Adrenal gland (tissue), 12 donors: ENCODE results near the gene FCHSD2. TPM values are rescaled to one million over a fixed set of nuclear protein-coding genes. Genes with fewer than 3 reads are reported as not detected.

Experiments
- DNase-seq, 7 donors: peaks; one replicate each; pipeline ENCODE4 v3.0.0-alpha.2; 2019 to 2020
- H3K27ac ChIP-seq, 5 donors: fragments of 200-600 bp; sonication (generic) in 4 of 5; 1 replicate in 3 of 5; 2 replicates in 2 of 5; pipeline versions ENCODE4 v1.5.1 to v1.8.0; 2016 to 2020; ENCODE audit warnings: mild to moderate bottlenecking in 1 of 5
- H3K27me3 ChIP-seq: fragments of 200-600 bp; 2 replicates; pipeline ENCODE4 v1.8.0; 2021
- H3K36me3 ChIP-seq, 2 donors: fragments of 200-600 bp; replicated peaks in 1 of 2; 1 replicate in 1 of 2; 2 replicates in 1 of 2; pipeline versions ENCODE4 v1.5.1 to v1.8.0; 2018 to 2022
- H3K4me1 ChIP-seq, 2 donors: fragments of 200-600 bp; replicated peaks in 1 of 2; 1 replicate in 1 of 2; 2 replicates in 1 of 2; pipeline versions ENCODE4 v1.5.1 to v1.8.0; 2018 to 2021
- H3K4me3 ChIP-seq, 4 donors: fragments of 200-600 bp; sonication (generic) in 3 of 4; one replicate each; pipeline ENCODE4 v1.5.1; 2016 to 2018
- H3K9me3 ChIP-seq, 3 donors: fragments of 200-600 bp; sonication (generic) in 1 of 3; replicated peaks in 1 of 3; 1 replicate in 2 of 3; 2 replicates in 1 of 3; pipeline versions ENCODE4 v1.5.1 to v1.8.0; 2016 to 2021
- CTCF ChIP-seq, 6 experiments: fragments of 450-650 bp in 4 of 6; fragments of 200-600 bp in 2 of 6; sonication (generic) in 1 of 6; IDR thresholded peaks; 1 replicate in 5 of 6; 2 replicates in 1 of 6; pipeline versions ENCODE4 v1.5.1 to v1.8.0; 2016 to 2021; ENCODE audit warnings: antibody characterized with exemption in 6 of 6, mild to moderate bottlenecking in 2 of 6, moderate library complexity in 1 of 6
- POLR2A ChIP-seq, 2 donors: fragments of 450-650 bp; IDR thresholded peaks; one replicate each; pipeline ENCODE4 v1.6.1; 2017; ENCODE audit warnings: antibody characterized with exemption in 2 of 2, mild to moderate bottlenecking in 2 of 2, moderate library complexity in 1 of 2
- WGBS, 4 donors: extraction: QIAGEN DNeasy Blood & Tissue Kit in 2 of 4; methylation state at CpG; one replicate each; pipeline versions ENCODE4 v1.1.5 to v1.1.7; 2013 to 2017; 5-methylcytosine and 5-hydroxymethylcytosine counted together
- intact Hi-C, 2 donors: fragments of 100-400 bp; cut with DNase I; formaldehyde crosslinking; loops; one replicate each; pipeline versions ENCODE4 v1.14.1 to v1.15.0; 2022 to 2023
- polyA plus RNA-seq, 3 donors: library from polyadenylated mRNA; stranded (reverse); fragments of 200-250 nt in 2 of 3; fragments of 350-450 nt in 1 of 3; fragmentation: Illumina TruSeq in 1 of 3; extraction: RNeasy Lipid Tissue Mini Kit (QIAGEN cat#74804) in 1 of 3; gene quantifications; one replicate each; pipeline ENCODE4 v1.2.3, GENCODE V29; 2013 to 2014
- total RNA-seq, 9 donors: library from RNA; depleted of rRNA in 4 of 9; stranded (reverse); fragments of >200 nt in 4 of 9; fragments of 120-200 nt in 1 of 9; fragmentation: NEBNext Ultra II Directional in 1 of 9; extraction: Animal tissue kit (Norgen Biotek cat#: 25700) in 1 of 9; gene quantifications; one replicate each; pipeline versions ENCODE4 v1.1.0 to v1.2.4, GENCODE V29; 2013 to 2023
- donor health status: healthy with polysubstance abuse.
- donor health status: Bipolar disorder and iron deficiency.
- donor health status: DM: yes; HTN: yes; CAD: no.
- donor health status: DM: no; HTN: no; CAD: no.
- donor health status: DM: no; HTN: no; CAD: no.
- donor health status: DM: yes; HTN: yes; CAD: no.

Gene FCHSD2
- total and polyA plus RNA-seq, 12 donors = 14.6 to 67.2 (median 32.7) TPM

- intact Hi-C loops = loop anchor here (10.0 kb wide), 2 partner anchors 93 to 217 kb away; partner anchors contain the start of gene FCHSD2 (in 1 of the 2)
- H3K36me3 ChIP-seq = no peaks in the 10 kb centered on the region
- DNase-seq = no peak
- H3K4me3 ChIP-seq = no peak overlapping the region
- peaks cover 0 to 12% of the 10 kb centered on the region in 2 donors for H3K4me1 ChIP-seq
- H3K9me3 ChIP-seq = no peaks in the 10 kb centered on the region
- no peaks in the 10 kb centered on the region for H3K27me3 ChIP-seq
- H3K27ac ChIP-seq = no peak overlapping the region
- TF ChIP-seq CTCF (IDR thresholded peaks at IDR 0.05) = no peak
- TF ChIP-seq POLR2A (IDR thresholded peaks at IDR 0.05) = no peak
Observed at GRCh38 chr11:72927380-72927779, 214.7 kb downstream of the FCHSD2 start.

- Histone ChIP-seq H3K4me1 (peaks cover 8 to 21% of the 10 kb centered on the region in 2 donors), H3K9me3 (no peaks in the 10 kb centered on the region), H3K27ac (no peak overlapping the region), H3K4me3 (no peak overlapping the region), H3K27me3 (no peaks in the 10 kb centered on the region), H3K36me3 (no peaks in the 10 kb centered on the region)
- intact Hi-C loops = loop anchor here (10.0 kb wide), 2 partner anchors 91 to 219 kb away; partner anchors contain the start of gene FCHSD2 (in 1 of the 2)
- TF ChIP-seq CTCF (IDR thresholded peaks at IDR 0.05) = no peak
- TF ChIP-seq POLR2A (IDR thresholded peaks at IDR 0.05) = no peak
- WGBS, 4 donors = 96 to 100% (median 100%) methylated on average over 1 of the region's 1 CpG; no CpG with 5 or more reads in 1 of the 4 donors
- no peak for DNase-seq
Observed at GRCh38 chr11:72926076-72926475, 216.0 kb downstream of the FCHSD2 start.

DNA sequence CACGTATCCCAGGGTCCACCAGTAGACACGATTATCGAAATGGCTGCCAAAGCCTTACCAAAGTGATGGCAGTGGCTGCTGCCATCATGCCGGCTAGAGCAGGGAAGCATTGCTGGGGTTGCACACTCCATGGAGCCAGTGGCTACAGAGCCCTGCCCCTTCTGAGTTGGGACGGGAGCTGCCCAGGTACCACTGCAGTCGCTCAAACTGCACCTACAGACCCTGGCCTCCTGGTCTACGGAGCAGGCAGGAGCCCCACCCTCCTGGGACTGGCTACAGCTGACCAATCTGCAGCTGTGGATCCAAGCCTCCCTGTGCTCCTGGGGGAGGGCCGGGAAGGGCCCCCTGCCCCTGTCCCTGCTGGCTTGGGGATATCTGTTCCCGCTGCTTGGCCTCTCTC, 216.5 kb downstream of the FCHSD2 start:
- no peak for DNase-seq
- 91 to 99% (median 96%) methylated on average over 5 to 9 of the region's 9 CpGs for WGBS, 4 donors
- Histone ChIP-seq H3K4me1 (peaks cover 10 to 25% of the 10 kb centered on the region in 2 donors), H3K27me3 (no peaks in the 10 kb centered on the region), H3K9me3 (no peaks in the 10 kb centered on the region), H3K4me3 (no peak overlapping the region), H3K36me3 (no peaks in the 10 kb centered on the region), H3K27ac (no peak overlapping the region)
- intact Hi-C loops = loop anchor here (10.0 kb wide), 2 partner anchors 91 to 219 kb away; partner anchors contain the start of gene FCHSD2 (in 1 of the 2)
- TF ChIP-seq POLR2A (IDR thresholded peaks at IDR 0.05) (no peak), CTCF (IDR thresholded peaks at IDR 0.05) (no peak)

GRCh38 chr11:72924568-72925190, 217.4 kb downstream of the FCHSD2 start:
- intact Hi-C loops = loop anchor here (5.0 to 10.0 kb wide), 3 partner anchors 90 to 248 kb away; partner anchors contain the start of gene FCHSD2 (in 1 of the 2)
- DNase-seq = no peak
- Histone ChIP-seq H3K27me3 (no peaks in the 10 kb centered on the region), H3K36me3 (no peaks in the 10 kb centered on the region), H3K27ac (peak overlapping the region in 1 of 5 donors; percentile 2), H3K4me1 (peaks cover 19 to 28% of the 10 kb centered on the region in 2 donors), H3K4me3 (no peak overlapping the region), H3K9me3 (no peaks in the 10 kb centered on the region)
- WGBS, 4 donors = 88 to 100% (median 96%) methylated on average over 1 of the region's 1 CpG
- TF ChIP-seq POLR2A (IDR thresholded peaks at IDR 0.05) (no peak), CTCF (IDR thresholded peaks at IDR 0.05) (peak in 5 of 6 experiments; percentile 38 to 83 (median 59))
